Measurements from ENCODE around the gene ANKRD2. TPM values are rescaled to one million over a fixed set of nuclear protein-coding genes. Genes with fewer than 3 reads are reported as not detected.

Gene ANKRD2
- total RNA-seq, 3 donors from 2014 or later (not counting 1 experiment from before 2014, with no cell fraction given): not detected

DNA sequence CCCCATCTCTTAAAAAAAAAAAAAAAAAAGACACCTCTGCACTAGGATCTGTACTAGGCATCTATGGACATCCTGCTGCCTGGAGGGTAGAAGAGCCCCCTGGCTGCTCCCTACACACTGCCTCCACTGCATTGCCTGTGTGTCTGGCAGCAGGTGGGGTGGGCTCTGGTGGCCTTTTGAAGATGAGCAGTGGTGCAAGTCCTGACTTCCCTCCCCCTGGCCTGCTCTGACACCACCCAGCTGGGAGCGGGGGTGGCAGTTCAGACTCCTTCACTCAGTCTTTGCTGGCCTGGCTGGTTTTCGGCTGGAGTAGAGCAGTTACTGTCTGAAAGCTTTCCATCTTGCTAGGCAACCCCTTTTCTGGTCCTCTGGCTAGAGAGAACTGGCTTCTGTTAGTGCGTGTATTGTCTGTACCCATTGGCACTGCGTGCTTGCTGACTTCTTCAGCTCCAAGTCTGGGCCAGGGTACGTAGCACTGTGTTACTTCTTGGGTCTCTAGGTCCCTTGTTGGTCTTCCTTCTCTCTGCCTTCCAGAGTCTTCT lies 34.6 kb downstream of the ANKRD2 start:
- H3K9me3 ChIP-seq (ENCODE audit: control insufficient read depth, insufficient read depth, low read length): no peaks in the 10 kb centered on the region
- Mint-ChIP-seq H3K36me3 (no peaks in the 10 kb centered on the region), H3K4me3 (no peak overlapping the region), H3K4me1 (no peaks in the 10 kb centered on the region), H3K9me3 (no peaks in the 10 kb centered on the region), H3K27me3 (ENCODE audit: low read depth in 2 of 2) (peaks cover 0 to 4% of the 10 kb centered on the region in 2 donors), H3K27ac (no peak overlapping the region)
- 93% methylated on average over 5 of the region's 5 CpGs for WGBS (ENCODE audit: insufficient coverage)
- DNase-seq (no peak), ATAC-seq (no peak)
- no peaks in the 10 kb centered on the region for H3K4me1 ChIP-seq (ENCODE audit: control insufficient read depth, insufficient read depth, low read length)
- no peaks in the 10 kb centered on the region for H3K36me3 ChIP-seq (ENCODE audit: control insufficient read depth, insufficient read depth, low read length)
- H3K27ac ChIP-seq (ENCODE audit: low read length): no peak overlapping the region
- H3K27me3 ChIP-seq (ENCODE audit: control insufficient read depth, insufficient read depth, low read length): no peaks in the 10 kb centered on the region
- TF ChIP-seq CTCF (IDR thresholded peaks at IDR 0.05): no peak
- no peak overlapping the region for H3K4me3 ChIP-seq (ENCODE audit: low read length)
- intact Hi-C loops (cut with micrococcal nuclease): no loop called here

- WGBS (ENCODE audit: insufficient coverage): 89% methylated on average over 13 of the region's 13 CpGs
- Mint-ChIP-seq H3K36me3 (no peaks in the 10 kb centered on the region), H3K27ac (no peak overlapping the region), H3K9me3 (no peaks in the 10 kb centered on the region), H3K4me1 (no peaks in the 10 kb centered on the region), H3K27me3 (ENCODE audit: low read depth in 2 of 2) (peaks cover 0 to 6% of the 10 kb centered on the region in 2 donors), H3K4me3 (no peak overlapping the region)
- intact Hi-C loops (cut with micrococcal nuclease): no loop called here
- H3K9me3 ChIP-seq (ENCODE audit: control insufficient read depth, insufficient read depth, low read length): no peaks in the 10 kb centered on the region
- H3K4me3 ChIP-seq (ENCODE audit: low read length): no peak overlapping the region
- no peaks in the 10 kb centered on the region for H3K36me3 ChIP-seq (ENCODE audit: control insufficient read depth, insufficient read depth, low read length)
- no peaks in the 10 kb centered on the region for H3K27me3 ChIP-seq (ENCODE audit: control insufficient read depth, insufficient read depth, low read length)
- no peak overlapping the region for H3K27ac ChIP-seq (ENCODE audit: low read length)
- no peak for TF ChIP-seq CTCF (IDR thresholded peaks at IDR 0.05)
- no peak for ATAC-seq
- DNase-seq: no peak
- H3K4me1 ChIP-seq (ENCODE audit: control insufficient read depth, insufficient read depth, low read length): no peaks in the 10 kb centered on the region
These were observed 36.5 kb downstream of the ANKRD2 start for GRCh38 chr10:97608991-97609561.

DNA sequence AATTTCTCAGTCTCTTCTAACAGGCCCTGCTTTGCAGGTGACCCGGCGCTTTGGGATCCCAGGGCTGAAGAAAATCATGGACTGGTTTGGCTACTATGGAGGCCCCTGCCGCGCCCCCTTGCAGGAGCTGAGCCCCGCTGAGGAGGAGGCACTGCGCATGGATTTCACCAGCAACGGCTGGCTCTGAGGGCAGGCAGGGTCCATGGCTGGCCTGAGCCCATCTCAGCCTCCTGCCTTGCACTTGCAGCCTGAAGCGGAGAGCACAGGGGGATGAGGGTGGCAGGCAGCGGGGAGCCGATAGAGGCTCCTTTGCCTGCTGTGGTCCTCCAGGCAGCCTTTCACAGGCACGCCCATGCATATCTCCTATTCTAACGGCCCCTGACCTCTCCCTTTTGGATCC lies 38.9 kb downstream of the ANKRD2 start:
- H3K4me3 Mint-ChIP-seq: no peak overlapping the region
- no peak overlapping the region for H3K27ac Mint-ChIP-seq
- no peak for DNase-seq
- no peaks in the 10 kb centered on the region for H3K9me3 Mint-ChIP-seq
- H3K36me3 Mint-ChIP-seq: no peaks in the 10 kb centered on the region
- H3K4me1 Mint-ChIP-seq: no peaks in the 10 kb centered on the region
- Histone ChIP-seq H3K4me3 (ENCODE audit: low read length) (no peak overlapping the region), H3K36me3 (ENCODE audit: control insufficient read depth, insufficient read depth, low read length) (no peaks in the 10 kb centered on the region), H3K4me1 (ENCODE audit: control insufficient read depth, insufficient read depth, low read length) (no peaks in the 10 kb centered on the region), H3K9me3 (ENCODE audit: control insufficient read depth, insufficient read depth, low read length) (no peaks in the 10 kb centered on the region), H3K27ac (ENCODE audit: low read length) (no peak overlapping the region), H3K27me3 (ENCODE audit: control insufficient read depth, insufficient read depth, low read length) (no peaks in the 10 kb centered on the region)
- H3K27me3 Mint-ChIP-seq (ENCODE audit: low read depth in 2 of 2): peaks cover 0 to 6% of the 10 kb centered on the region in 2 donors
- ATAC-seq: no peak
- WGBS (ENCODE audit: insufficient coverage): 92% methylated on average over 12 of the region's 12 CpGs
- intact Hi-C loops (cut with micrococcal nuclease): no loop called here
- TF ChIP-seq CTCF (IDR thresholded peaks at IDR 0.05): no peak

- peak in 1 of 2 donors; percentile 12 for DNase-seq
- ATAC-seq: peak in 2 of 3 donors; percentile 63 to 64
- H3K36me3 ChIP-seq (ENCODE audit: control insufficient read depth, insufficient read depth, low read length): no peaks in the 10 kb centered on the region
- H3K4me3 ChIP-seq (ENCODE audit: low read length): no peak overlapping the region
- Mint-ChIP-seq H3K36me3 (no peaks in the 10 kb centered on the region), H3K27me3 (ENCODE audit: low read depth in 2 of 2) (peaks cover 0 to 3% of the 10 kb centered on the region in 2 donors), H3K4me1 (no peaks in the 10 kb centered on the region), H3K27ac (no peak overlapping the region), H3K4me3 (no peak overlapping the region), H3K9me3 (no peaks in the 10 kb centered on the region)
- H3K4me1 ChIP-seq (ENCODE audit: control insufficient read depth, insufficient read depth, low read length): no peaks in the 10 kb centered on the region
- H3K9me3 ChIP-seq (ENCODE audit: control insufficient read depth, insufficient read depth, low read length): no peaks in the 10 kb centered on the region
- no peaks in the 10 kb centered on the region for H3K27me3 ChIP-seq (ENCODE audit: control insufficient read depth, insufficient read depth, low read length)
- intact Hi-C loops (cut with micrococcal nuclease): loop anchor here (1.0 kb wide), 1 partner anchor 40 kb away; the partner anchor contains the start of gene ANKRD2
- no peak overlapping the region for H3K27ac ChIP-seq (ENCODE audit: low read length)
- WGBS (ENCODE audit: insufficient coverage): 72% methylated on average over 2 of the region's 2 CpGs
- no peak for TF ChIP-seq CTCF (IDR thresholded peaks at IDR 0.05)
These were observed 39.8 kb downstream of the ANKRD2 start for GRCh38 chr10:97612386-97612785.

Data from natural killer cell (primary cell).